Measurements from ENCODE around the gene WDR70.

The WDR70 gene

GRCh38 chr5:37715361-37715760 lies 336.2 kb downstream of the WDR70 start:
- no peak for TF ChIP-seq ZNF565 (CRISPR knock-in tag; conservative IDR thresholded peaks at IDR 0.05; ENCODE audit: low read depth)
- no peak for TF ChIP-seq RARB (CRISPR knock-in tag; IDR thresholded peaks at IDR 0.05)
- no peak for TF ChIP-seq CREB5 (CRISPR knock-in tag; IDR thresholded peaks at IDR 0.05; ENCODE audit: low read depth)
- TF ChIP-seq PATZ1 (CRISPR knock-in tag; IDR thresholded peaks at IDR 0.05; ENCODE audit: borderline replicate concordance) = no peak
- TF ChIP-seq OSR1 (CRISPR knock-in tag; IDR thresholded peaks at IDR 0.05) = no peak
- TF ChIP-seq ESRRG (CRISPR knock-in tag; IDR thresholded peaks at IDR 0.05) = no peak
- TF ChIP-seq PPARA (CRISPR knock-in tag; IDR thresholded peaks at IDR 0.05; ENCODE audit: borderline replicate concordance) = no peak
- no peak for ATAC-seq

- no peak for ATAC-seq
- TF ChIP-seq ZNF70 (CRISPR knock-in tag; IDR thresholded peaks at IDR 0.05) (no peak), POU6F1 (CRISPR knock-in tag; IDR thresholded peaks at IDR 0.05; ENCODE audit: borderline replicate concordance, low read depth) (no peak), CREB5 (CRISPR knock-in tag; IDR thresholded peaks at IDR 0.05; ENCODE audit: low read depth) (no peak), PATZ1 (CRISPR knock-in tag; IDR thresholded peaks at IDR 0.05; ENCODE audit: borderline replicate concordance) (no peak), ZFP3 (CRISPR knock-in tag; IDR thresholded peaks at IDR 0.05) (no peak), GLIS3 (CRISPR knock-in tag; IDR thresholded peaks at IDR 0.05) (no peak)
These were observed 336.9 kb downstream of the WDR70 start for GRCh38 chr5:37715992-37716391.

GRCh38 chr5:37716405-37716804 lies 337.3 kb downstream of the WDR70 start:
- TF ChIP-seq ZNF8 (CRISPR knock-in tag; IDR thresholded peaks at IDR 0.05) (no peak), OSR1 (CRISPR knock-in tag; IDR thresholded peaks at IDR 0.05) (no peak)
- ATAC-seq = no peak

GRCh38 chr5:37717276-37717612 lies 338.1 kb downstream of the WDR70 start:
- no peak; the same call in 2 of the 3 replicates for ATAC-seq
- TF ChIP-seq ZNF8 (CRISPR knock-in tag; IDR thresholded peaks at IDR 0.05) = no peak
- no peak for TF ChIP-seq RARB (CRISPR knock-in tag; IDR thresholded peaks at IDR 0.05)
- no peak for TF ChIP-seq CREB5 (CRISPR knock-in tag; IDR thresholded peaks at IDR 0.05; ENCODE audit: low read depth)
- no peak for TF ChIP-seq TSHZ2 (CRISPR knock-in tag; IDR thresholded peaks at IDR 0.05)
- TF ChIP-seq POU6F1 (CRISPR knock-in tag; IDR thresholded peaks at IDR 0.05; ENCODE audit: borderline replicate concordance, low read depth) = no peak
- no peak for TF ChIP-seq ESRRG (CRISPR knock-in tag; IDR thresholded peaks at IDR 0.05)
- no peak for TF ChIP-seq OSR1 (CRISPR knock-in tag; IDR thresholded peaks at IDR 0.05)
- no peak for TF ChIP-seq ZFP3 (CRISPR knock-in tag; IDR thresholded peaks at IDR 0.05)
- no peak for TF ChIP-seq ZNF70 (CRISPR knock-in tag; IDR thresholded peaks at IDR 0.05)
- TF ChIP-seq ZNF565 (CRISPR knock-in tag; conservative IDR thresholded peaks at IDR 0.05; ENCODE audit: low read depth) = no peak
- no peak for TF ChIP-seq ARNTL (CRISPR knock-in tag; IDR thresholded peaks at IDR 0.05; ENCODE audit: borderline replicate concordance, low read depth)
- TF ChIP-seq BACH2 (CRISPR knock-in tag; IDR thresholded peaks at IDR 0.05; ENCODE audit: borderline replicate concordance) = no peak
- no peak for TF ChIP-seq ZC3H10 (CRISPR knock-in tag; IDR thresholded peaks at IDR 0.05)
- TF ChIP-seq PATZ1 (CRISPR knock-in tag; IDR thresholded peaks at IDR 0.05; ENCODE audit: borderline replicate concordance) = no peak
- TF ChIP-seq TOX (CRISPR knock-in tag; IDR thresholded peaks at IDR 0.05; ENCODE audit: borderline replicate concordance) = no peak
- TF ChIP-seq CSDC2 (CRISPR knock-in tag; IDR thresholded peaks at IDR 0.05) = no peak
